HG03520 (cell line): ENCODE measurements around the gene LGALS8.
A peak's percentile ranks its signal among the peaks of the same experiment; 100 is the strongest.

Experiments
- ATAC-seq: cut with Tn5 transposase; IDR thresholded peaks from one replicate; pipeline ENCODE4 v1.9.1; 2021; ENCODE audit warnings: mild to moderate bottlenecking, moderate library complexity; ENCODE audit not compliant: unreplicated experiment

The LGALS8 gene

GRCh38 chr1:236508593-236509027 is 15.2 kb upstream of the LGALS8 start:
- ATAC-seq, result no peak

GRCh38 chr1:236509203-236509602 is 14.6 kb upstream of the LGALS8 start:
- ATAC-seq, result no peak

GRCh38 chr1:236509647-236510401 is 14.0 kb upstream of the LGALS8 start:
- ATAC-seq, result no peak

GRCh38 chr1:236511735-236512418 is 11.9 kb upstream of the LGALS8 start:
- ATAC-seq, result no peak

DNA sequence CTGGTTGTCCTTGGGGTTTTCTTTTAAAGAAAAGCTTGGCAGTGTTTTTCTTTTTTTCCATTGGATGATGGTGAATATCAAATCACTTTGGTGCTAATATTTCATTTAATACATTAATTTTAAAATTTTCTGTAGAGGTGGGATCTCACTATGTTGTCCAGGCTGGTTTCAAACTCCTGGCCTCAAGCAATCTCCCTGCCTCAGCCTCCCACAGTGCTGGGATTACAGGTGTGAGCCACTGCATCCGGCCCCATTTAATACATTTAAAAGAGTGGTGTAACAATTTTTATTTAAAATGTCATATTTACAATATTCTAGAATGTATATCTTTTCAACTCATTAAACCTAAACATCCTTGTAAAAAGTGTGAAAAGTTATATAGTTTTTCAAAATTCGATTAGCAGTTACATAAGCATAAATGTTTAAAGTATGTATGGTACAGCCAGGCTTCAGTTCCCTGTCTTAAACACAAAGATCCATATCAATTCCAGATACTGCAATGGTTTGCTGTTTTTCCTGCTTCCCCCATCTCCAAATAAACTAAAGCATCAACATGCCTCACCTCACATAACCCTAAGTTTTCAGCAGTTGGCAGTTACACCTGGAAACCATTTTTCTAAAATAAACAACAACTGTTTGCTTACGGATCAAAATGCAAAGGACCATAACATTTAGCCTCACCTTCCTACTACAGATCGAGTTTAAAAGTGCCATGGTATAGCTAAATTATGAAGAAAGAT is 8.9 kb upstream of the LGALS8 start:
- ATAC-seq, result no peak

DNA sequence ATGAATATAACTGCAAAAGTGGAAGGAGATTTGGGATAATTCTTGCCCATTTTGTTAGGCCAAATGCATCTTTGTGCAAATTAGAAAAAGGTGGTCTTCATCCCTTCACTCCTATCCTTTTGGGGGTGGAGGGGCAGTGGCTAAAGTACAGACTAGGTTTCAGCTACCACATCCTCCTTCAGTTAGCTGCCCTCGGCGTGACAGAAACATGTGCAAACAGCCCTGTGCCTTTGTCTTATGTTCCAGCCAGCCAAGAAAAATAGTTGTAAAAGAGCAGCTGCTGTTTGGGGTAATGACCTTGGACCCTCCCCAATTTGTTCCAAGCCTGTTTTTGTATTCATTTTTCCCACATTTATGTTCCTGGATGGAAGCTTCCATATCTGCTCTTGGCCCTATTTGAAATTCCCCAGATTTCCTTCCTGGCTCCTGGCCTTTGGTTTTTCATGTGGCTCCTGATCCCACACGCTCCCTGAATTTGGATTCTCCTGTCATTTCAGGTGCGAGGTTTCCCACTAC is 8.3 kb upstream of the LGALS8 start:
- no peak for ATAC-seq

- ATAC-seq, result no peak
Observed at GRCh38 chr1:236516929-236517704, 6.7 kb upstream of the LGALS8 start.

- ATAC-seq, result no peak
Observed at GRCh38 chr1:236518322-236518721, 5.5 kb upstream of the LGALS8 start.

GRCh38 chr1:236520445-236521005 is 3.3 kb upstream of the LGALS8 start:
- ATAC-seq, result no peak

GRCh38 chr1:236522937-236523703 is 662 bp upstream of the LGALS8 start:
- ATAC-seq, result no peak

- ATAC-seq, result peak; percentile 89
Observed at GRCh38 chr1:236524142-236524894, 536 bp downstream of the LGALS8 start.

GRCh38 chr1:236524895-236525184 is 1.1 kb downstream of the LGALS8 start:
- peak; percentile 7 for ATAC-seq

DNA sequence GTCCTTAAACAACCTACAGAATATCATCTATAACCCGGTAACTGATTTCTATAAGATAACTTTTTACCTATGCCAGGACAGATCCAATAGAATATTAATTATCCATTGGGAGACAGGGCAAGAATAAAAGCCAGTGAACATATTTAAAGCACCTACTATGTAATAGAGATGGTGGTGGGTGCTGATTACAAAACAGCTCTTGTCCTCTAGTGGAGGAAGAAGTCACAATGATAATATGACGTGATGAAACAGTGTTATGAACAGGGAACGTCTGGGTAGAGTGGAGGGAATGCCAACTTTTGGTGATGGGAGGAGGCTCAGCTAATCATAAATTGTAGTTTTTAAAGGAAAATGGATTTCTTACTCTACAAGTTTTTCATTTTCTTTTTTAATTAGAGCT is 2.3 kb downstream of the LGALS8 start:
- no peak for ATAC-seq

GRCh38 chr1:236530286-236530685 is 6.5 kb downstream of the LGALS8 start:
- ATAC-seq, result no peak

DNA sequence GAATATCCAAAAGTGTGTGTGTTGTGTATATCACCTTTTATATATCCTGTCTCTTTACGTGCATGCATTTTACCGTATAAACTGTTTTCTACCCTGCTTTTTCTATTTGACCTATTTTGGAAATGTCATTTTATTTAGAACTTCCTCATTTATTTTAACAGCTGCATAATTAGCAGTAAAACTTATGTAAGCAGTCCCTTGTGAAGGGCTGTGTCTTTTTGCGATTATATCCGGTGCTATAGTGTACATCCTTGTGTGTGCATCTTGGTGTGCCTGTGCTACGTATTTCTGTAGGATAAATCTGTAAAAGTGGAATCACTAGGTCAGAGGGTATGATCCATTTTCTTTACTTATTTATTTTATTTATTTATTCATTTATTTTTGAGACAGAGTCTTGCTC is 7.2 kb downstream of the LGALS8 start:
- ATAC-seq, result no peak

- no peak for ATAC-seq
Observed at GRCh38 chr1:236532850-236533249, 9.1 kb downstream of the LGALS8 start.

GRCh38 chr1:236534151-236534651 is 10.4 kb downstream of the LGALS8 start:
- no peak for ATAC-seq

GRCh38 chr1:236535190-236535589 is 11.4 kb downstream of the LGALS8 start:
- no peak for ATAC-seq

- no peak for ATAC-seq
Observed at GRCh38 chr1:236535662-236536161, 11.9 kb downstream of the LGALS8 start.
